ENCODE measurements around the gene TULP4. TPM values are rescaled to one million over a fixed set of nuclear protein-coding genes. Genes with fewer than 3 reads are reported as not detected.
A peak's percentile ranks its signal among the peaks of the same experiment; 100 is the strongest.

Gene TULP4
- total and polyA plus RNA-seq, 7 donors = 2.4 to 142 (median 98.7) TPM

GRCh38 chr6:158431560-158431959, 119.3 kb downstream of the TULP4 start:
- TF ChIP-seq CTCF (IDR thresholded peaks at IDR 0.05) = no peak
- no peak for TF ChIP-seq EP300 (IDR thresholded peaks at IDR 0.05)
- TF ChIP-seq POLR2AphosphoS5 (IDR thresholded peaks at IDR 0.05) = no peak
- TF ChIP-seq POLR2A (IDR thresholded peaks at IDR 0.05) = no peak
- Histone ChIP-seq H3K9me3 (no peaks in the 10 kb centered on the region), H3K27me3 (no peaks in the 10 kb centered on the region), H3K4me1 (no peaks in the 10 kb centered on the region), H3K4me3 (no peak overlapping the region), H3K27ac (no peak overlapping the region), H3K36me3 (peaks cover 0 to 8% (median 0%) of the 10 kb centered on the region in 4 donors)
- no peak for DNase-seq
- intact Hi-C loops (cut with DNase I) = no loop called here
- 89 to 92% methylated on average over 13 of the region's 13 CpGs for WGBS, 2 donors

GRCh38 chr6:158437571-158437970, 125.3 kb downstream of the TULP4 start:
- Histone ChIP-seq H3K9me3 (no peaks in the 10 kb centered on the region), H3K4me1 (peaks cover 0 to 13% (median 10%) of the 10 kb centered on the region in 4 donors), H3K27ac (no peak overlapping the region), H3K27me3 (no peaks in the 10 kb centered on the region), H3K4me3 (no peak overlapping the region), H3K36me3 (no peaks in the 10 kb centered on the region)
- DNase-seq = no peak
- intact Hi-C loops (cut with DNase I) = no loop called here
- 95 to 96% methylated on average over 3 of the region's 3 CpGs for WGBS, 2 donors
- TF ChIP-seq CTCF (IDR thresholded peaks at IDR 0.05) (no peak), POLR2AphosphoS5 (IDR thresholded peaks at IDR 0.05) (no peak), POLR2A (IDR thresholded peaks at IDR 0.05) (no peak), EP300 (IDR thresholded peaks at IDR 0.05) (no peak)

GRCh38 chr6:158438226-158438625, 126.0 kb downstream of the TULP4 start:
- Histone ChIP-seq H3K36me3 (no peaks in the 10 kb centered on the region), H3K4me1 (peaks cover 0 to 13% (median 10%) of the 10 kb centered on the region in 4 donors), H3K9me3 (no peaks in the 10 kb centered on the region), H3K27ac (no peak overlapping the region), H3K27me3 (no peaks in the 10 kb centered on the region), H3K4me3 (no peak overlapping the region)
- DNase-seq = no peak
- WGBS, 2 donors = 81 to 93% methylated on average over 7 of the region's 7 CpGs
- no peak for TF ChIP-seq EP300 (IDR thresholded peaks at IDR 0.05)
- no peak for TF ChIP-seq CTCF (IDR thresholded peaks at IDR 0.05)
- no peak for TF ChIP-seq POLR2A (IDR thresholded peaks at IDR 0.05)
- TF ChIP-seq POLR2AphosphoS5 (IDR thresholded peaks at IDR 0.05) = no peak
- intact Hi-C loops (cut with DNase I) = no loop called here

GRCh38 chr6:158439255-158439654, 127.0 kb downstream of the TULP4 start:
- DNase-seq = no peak
- H3K36me3 ChIP-seq = no peaks in the 10 kb centered on the region
- TF ChIP-seq POLR2AphosphoS5 (IDR thresholded peaks at IDR 0.05) = no peak
- no peak for TF ChIP-seq POLR2A (IDR thresholded peaks at IDR 0.05)
- TF ChIP-seq CTCF (IDR thresholded peaks at IDR 0.05) = no peak
- TF ChIP-seq EP300 (IDR thresholded peaks at IDR 0.05) = no peak
- H3K4me1 ChIP-seq = peaks cover 0 to 13% (median 10%) of the 10 kb centered on the region in 4 donors
- intact Hi-C loops (cut with DNase I) = no loop called here
- no peaks in the 10 kb centered on the region for H3K9me3 ChIP-seq
- H3K4me3 ChIP-seq = no peak overlapping the region
- no peaks in the 10 kb centered on the region for H3K27me3 ChIP-seq
- no peak overlapping the region for H3K27ac ChIP-seq

GRCh38 chr6:158441716-158442215, 129.5 kb downstream of the TULP4 start:
- H3K36me3 ChIP-seq = no peaks in the 10 kb centered on the region
- H3K4me3 ChIP-seq = no peak overlapping the region
- no peak for DNase-seq
- no peaks in the 10 kb centered on the region for H3K27me3 ChIP-seq
- H3K27ac ChIP-seq = peak overlapping the region; percentile 14 to 50 (median 36)
- 76 to 80% methylated on average over 7 of the region's 7 CpGs for WGBS, 2 donors
- TF ChIP-seq CTCF (IDR thresholded peaks at IDR 0.05) = no peak
- no peak for TF ChIP-seq EP300 (IDR thresholded peaks at IDR 0.05)
- no peak for TF ChIP-seq POLR2AphosphoS5 (IDR thresholded peaks at IDR 0.05)
- TF ChIP-seq POLR2A (IDR thresholded peaks at IDR 0.05) = no peak
- intact Hi-C loops (cut with DNase I) = no loop called here
- H3K9me3 ChIP-seq = no peaks in the 10 kb centered on the region
- H3K4me1 ChIP-seq = peaks cover 0 to 13% (median 10%) of the 10 kb centered on the region in 4 donors

Measured in sigmoid colon (tissue), 7 donors.